Measurements from ENCODE around the gene MAST3. TPM values are rescaled to one million over a fixed set of nuclear protein-coding genes. Genes with fewer than 3 reads are reported as not detected.

The MAST3 gene
- total and polyA plus RNA-seq, 2 of the 13 experiments (the other 11 are each of a cell fraction or from before 2014, with no cell fraction given) = 4.1 to 4.6 TPM

- TF ChIP-seq ZNF446 (CRISPR knock-in tag; IDR thresholded peaks at IDR 0.05) (no peak), ZNF569 (CRISPR knock-in tag; IDR thresholded peaks at IDR 0.05; ENCODE audit: borderline replicate concordance) (no peak), HOXA5 (CRISPR knock-in tag; IDR thresholded peaks at IDR 0.05) (no peak), ZIK1 (CRISPR knock-in tag; IDR thresholded peaks at IDR 0.05; ENCODE audit: borderline replicate concordance, low read depth) (no peak), CENPX (CRISPR knock-in tag; IDR thresholded peaks at IDR 0.05) (no peak), ZBTB25 (CRISPR knock-in tag; IDR thresholded peaks at IDR 0.05) (no peak), PCBP2 (optimal IDR thresholded peaks at IDR 0.05; ENCODE audit: low read depth, low read length, poor library complexity, severe bottlenecking) (no peak), RFX3 (CRISPR knock-in tag; IDR thresholded peaks at IDR 0.05) (no peak), CREM (IDR thresholded peaks at IDR 0.05) (no peak), CREM (CRISPR knock-in tag; IDR thresholded peaks at IDR 0.05) (no peak), ZNF414 (CRISPR knock-in tag; IDR thresholded peaks at IDR 0.05) (no peak), MEF2D (CRISPR knock-in tag; IDR thresholded peaks at IDR 0.05) (no peak), JARID2 (CRISPR knock-in tag; IDR thresholded peaks at IDR 0.05; ENCODE audit: insufficient replicate concordance) (no peak), ESRRA (CRISPR knock-in tag; IDR thresholded peaks at IDR 0.05; ENCODE audit: low read depth) (no peak), NFIB (CRISPR knock-in tag; IDR thresholded peaks at IDR 0.05; ENCODE audit: borderline replicate concordance) (no peak), BATF2 (CRISPR knock-in tag; IDR thresholded peaks at IDR 0.05) (no peak), KLF11 (CRISPR knock-in tag; IDR thresholded peaks at IDR 0.05) (no peak), ZNF878 (CRISPR knock-in tag; IDR thresholded peaks at IDR 0.05) (no peak), ZBTB1 (CRISPR knock-in tag; IDR thresholded peaks at IDR 0.05; ENCODE audit: borderline replicate concordance) (no peak), ZFP41 (CRISPR knock-in tag; IDR thresholded peaks at IDR 0.05; ENCODE audit: borderline replicate concordance) (no peak), MTERF4 (CRISPR knock-in tag; IDR thresholded peaks at IDR 0.05) (peak; percentile 62; the same call in 1 of the 2 replicates)
- TF ChIP-seq, protein P1, sequence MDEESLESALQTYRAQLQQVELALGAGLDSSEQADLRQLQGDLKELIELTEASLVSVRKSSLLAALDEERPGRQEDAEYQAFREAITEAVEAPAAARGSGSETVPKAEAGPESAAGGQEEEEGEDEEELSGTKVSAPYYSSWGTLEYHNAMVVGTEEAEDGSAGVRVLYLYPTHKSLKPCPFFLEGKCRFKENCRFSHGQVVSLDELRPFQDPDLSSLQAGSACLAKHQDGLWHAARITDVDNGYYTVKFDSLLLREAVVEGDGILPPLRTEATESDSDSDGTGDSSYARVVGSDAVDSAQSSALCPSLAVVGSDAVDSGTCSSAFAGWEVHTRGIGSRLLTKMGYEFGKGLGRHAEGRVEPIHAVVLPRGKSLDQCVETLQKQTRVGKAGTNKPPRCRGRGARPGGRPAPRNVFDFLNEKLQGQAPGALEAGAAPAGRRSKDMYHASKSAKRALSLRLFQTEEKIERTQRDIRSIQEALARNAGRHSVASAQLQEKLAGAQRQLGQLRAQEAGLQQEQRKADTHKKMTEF (CRISPR knock-in tag; IDR thresholded peaks at IDR 0.05) = peak; percentile 53
- TF ChIP-seq, protein P2, sequence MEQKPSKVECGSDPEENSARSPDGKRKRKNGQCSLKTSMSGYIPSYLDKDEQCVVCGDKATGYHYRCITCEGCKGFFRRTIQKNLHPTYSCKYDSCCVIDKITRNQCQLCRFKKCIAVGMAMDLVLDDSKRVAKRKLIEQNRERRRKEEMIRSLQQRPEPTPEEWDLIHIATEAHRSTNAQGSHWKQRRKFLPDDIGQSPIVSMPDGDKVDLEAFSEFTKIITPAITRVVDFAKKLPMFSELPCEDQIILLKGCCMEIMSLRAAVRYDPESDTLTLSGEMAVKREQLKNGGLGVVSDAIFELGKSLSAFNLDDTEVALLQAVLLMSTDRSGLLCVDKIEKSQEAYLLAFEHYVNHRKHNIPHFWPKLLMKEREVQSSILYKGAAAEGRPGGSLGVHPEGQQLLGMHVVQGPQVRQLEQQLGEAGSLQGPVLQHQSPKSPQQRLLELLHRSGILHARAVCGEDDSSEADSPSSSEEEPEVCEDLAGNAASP (CRISPR knock-in tag; IDR thresholded peaks at IDR 0.05; ENCODE audit: borderline replicate concordance) = 0 out of 2 replicates have a peak, but pooled peaks have one; percentile 66
- TF ChIP-seq, protein P3, sequence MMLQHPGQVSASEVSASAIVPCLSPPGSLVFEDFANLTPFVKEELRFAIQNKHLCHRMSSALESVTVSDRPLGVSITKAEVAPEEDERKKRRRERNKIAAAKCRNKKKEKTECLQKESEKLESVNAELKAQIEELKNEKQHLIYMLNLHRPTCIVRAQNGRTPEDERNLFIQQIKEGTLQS (CRISPR knock-in tag; IDR thresholded peaks at IDR 0.05) = no peak
Observed at GRCh38 chr19:18112989-18113478, 15.5 kb downstream of the MAST3 start (continued).

All from HepG2 (cell line).